Activated T-cell treated with anti-CD3 and anti-CD28 coated beads for 1 hour (primary cell): ENCODE results near the gene KIF26A.

Experiments used
- DNase-seq: peaks from one replicate; pipeline ENCODE4 v3.0.0-alpha.2; 2020; ENCODE audit warnings: low read depth

The KIF26A gene

GRCh38 chr14:104209985-104210816 lies 71.8 kb downstream of the KIF26A start:
- no peak for DNase-seq

GRCh38 chr14:104210817-104211195 lies 72.4 kb downstream of the KIF26A start:
- DNase-seq: no peak

GRCh38 chr14:104211215-104211614 lies 72.8 kb downstream of the KIF26A start:
- DNase-seq: no peak

GRCh38 chr14:104211741-104212140 lies 73.4 kb downstream of the KIF26A start:
- no peak for DNase-seq

GRCh38 chr14:104212206-104213095 lies 74.1 kb downstream of the KIF26A start:
- DNase-seq: no peak

- DNase-seq: no peak
Measured at GRCh38 chr14:104213301-104214034, 75.1 kb downstream of the KIF26A start.

- no peak for DNase-seq
Measured at GRCh38 chr14:104214431-104215218, 76.2 kb downstream of the KIF26A start.

- DNase-seq: no peak
Measured at GRCh38 chr14:104215706-104216334, 77.4 kb downstream of the KIF26A start.

GRCh38 chr14:104216457-104216856 lies 78.1 kb downstream of the KIF26A start:
- DNase-seq: no peak

GRCh38 chr14:104217486-104218360 lies 79.3 kb downstream of the KIF26A start:
- DNase-seq: no peak

GRCh38 chr14:104218361-104219180 lies 80.2 kb downstream of the KIF26A start:
- DNase-seq: no peak

GRCh38 chr14:104219731-104220214 lies 81.4 kb downstream of the KIF26A start:
- no peak for DNase-seq

GRCh38 chr14:104220215-104221070 lies 82.1 kb downstream of the KIF26A start:
- DNase-seq: no peak

GRCh38 chr14:104221071-104221625 lies 82.8 kb downstream of the KIF26A start:
- no peak for DNase-seq

- no peak for DNase-seq
Measured at GRCh38 chr14:104221636-104222369, 83.4 kb downstream of the KIF26A start.

- DNase-seq: no peak
Measured at GRCh38 chr14:104222396-104223036, 84.1 kb downstream of the KIF26A start.
